GM18505 (cell line): ENCODE measurements around the gene FOXO1.

ENCODE experiments used
- ATAC-seq: cut with Tn5 transposase; IDR thresholded peaks from one replicate; pipeline ENCODE4 v1.9.1; 2021; ENCODE audit not compliant: unreplicated experiment
- POLR2A ChIP-seq: IDR thresholded peaks from 4 replicates; pipeline ENCODE4 v1.6.1; 2011; ENCODE audit warnings: borderline replicate concordance; ENCODE audit not compliant: insufficient read depth, insufficient read length; ENCODE audit errors: extremely low read depth

Gene FOXO1

DNA sequence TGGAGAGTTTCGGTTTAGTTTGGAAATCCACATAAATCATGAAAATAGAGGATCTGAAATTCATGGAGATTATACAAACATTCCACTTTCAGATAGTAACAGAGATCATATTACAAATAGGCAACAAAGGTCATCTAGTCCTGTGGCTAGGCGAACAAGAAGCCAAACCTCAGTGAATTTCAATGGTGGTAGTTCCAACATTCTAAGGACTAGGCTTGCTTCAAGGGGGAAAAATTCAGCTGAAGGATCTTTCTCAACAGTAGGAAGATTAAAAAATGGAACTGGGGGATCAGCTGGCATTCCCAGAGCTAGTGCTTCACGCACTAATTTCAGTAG, 47.0 kb downstream of the FOXO1 start:
- TF ChIP-seq POLR2A: no peak
- ATAC-seq: no peak

DNA sequence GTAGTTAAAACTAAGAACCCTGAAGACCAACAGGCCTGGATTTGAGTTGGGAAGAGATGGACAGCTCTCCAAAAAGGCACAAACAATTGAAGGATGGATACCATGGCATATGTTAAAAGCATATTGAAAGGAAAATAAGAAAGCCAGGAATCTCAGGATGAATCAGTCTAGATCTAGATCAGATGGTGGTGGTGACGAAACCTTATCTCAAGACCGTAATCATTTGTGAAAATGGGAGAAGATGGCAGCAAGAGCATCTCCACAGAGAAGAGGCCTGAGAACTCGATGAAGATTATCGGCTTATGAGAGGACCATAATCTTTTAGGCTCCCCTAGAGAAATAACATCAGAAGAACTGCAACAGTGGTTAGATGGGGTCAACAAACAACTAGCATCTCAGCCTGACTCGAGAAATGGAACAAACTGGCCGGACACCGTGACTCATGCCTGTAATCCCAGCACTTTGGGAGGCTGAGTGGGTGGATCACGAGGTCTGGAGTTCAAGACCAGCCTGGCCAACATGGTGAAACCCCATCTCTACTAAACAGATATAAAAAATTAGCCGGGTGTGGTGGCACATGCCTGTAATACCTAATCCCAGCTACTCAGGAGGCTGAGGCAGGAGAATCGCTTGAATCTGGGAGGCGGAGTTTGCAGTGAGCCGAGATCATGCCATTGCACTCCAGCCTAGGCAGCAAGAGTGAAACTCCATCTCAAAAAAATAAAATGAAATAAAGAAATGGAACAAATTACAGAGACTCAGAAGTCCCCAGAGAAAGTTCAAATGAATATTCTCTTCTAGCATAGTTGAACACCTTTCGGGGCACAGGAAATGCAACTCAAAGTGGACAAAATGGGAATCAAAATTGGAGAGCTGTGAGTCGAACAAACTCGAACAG, 47.6 kb downstream of the FOXO1 start:
- ATAC-seq: no peak
- TF ChIP-seq POLR2A: no peak

DNA sequence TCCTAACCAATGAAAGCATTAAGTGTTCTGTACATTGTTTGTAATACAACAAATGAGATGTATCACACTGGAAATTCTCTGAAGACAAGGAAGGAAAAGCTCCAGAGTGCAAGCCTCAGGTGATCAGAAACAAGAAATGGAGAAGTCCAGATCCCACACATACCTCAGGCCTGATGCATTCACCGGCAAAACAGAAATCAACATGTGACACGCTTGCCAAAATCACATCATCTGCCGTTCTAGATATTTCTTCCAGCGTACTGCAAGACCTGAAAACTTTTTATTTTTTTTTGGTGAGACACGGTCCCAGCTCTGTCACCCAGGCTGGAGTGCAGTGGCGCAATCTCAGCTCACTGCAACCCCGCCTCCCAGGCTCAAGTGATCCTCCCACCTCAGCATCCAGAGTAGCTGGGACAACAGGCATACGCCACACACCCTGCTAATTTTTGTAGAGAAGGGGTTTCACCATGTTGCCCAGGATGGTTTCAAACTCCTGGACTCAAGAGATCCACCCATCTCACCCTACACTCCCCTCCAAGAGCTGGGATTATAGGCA, 48.6 kb downstream of the FOXO1 start:
- TF ChIP-seq POLR2A: no peak
- ATAC-seq: no peak

DNA sequence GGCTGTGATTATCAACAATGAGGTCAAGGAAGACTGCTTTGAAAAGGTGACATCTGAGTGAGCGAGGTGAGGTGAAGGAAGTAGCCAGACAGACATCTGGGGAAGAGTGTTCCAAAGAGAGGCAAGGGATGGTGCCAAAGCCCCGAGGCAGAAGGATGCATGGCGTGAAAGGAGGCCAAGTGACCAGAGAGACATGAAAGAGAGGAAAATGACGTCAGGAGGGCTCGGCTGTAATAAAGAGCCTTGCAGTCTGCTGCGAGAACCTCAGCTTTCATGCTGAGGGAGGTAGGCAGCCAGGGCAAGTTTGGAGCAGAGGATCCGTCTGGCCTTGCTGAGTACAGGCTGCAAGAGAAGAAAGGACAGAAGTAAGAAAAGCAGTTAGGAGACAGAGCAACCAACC, 50.8 kb downstream of the FOXO1 start:
- no peak for TF ChIP-seq POLR2A
- ATAC-seq: no peak

DNA sequence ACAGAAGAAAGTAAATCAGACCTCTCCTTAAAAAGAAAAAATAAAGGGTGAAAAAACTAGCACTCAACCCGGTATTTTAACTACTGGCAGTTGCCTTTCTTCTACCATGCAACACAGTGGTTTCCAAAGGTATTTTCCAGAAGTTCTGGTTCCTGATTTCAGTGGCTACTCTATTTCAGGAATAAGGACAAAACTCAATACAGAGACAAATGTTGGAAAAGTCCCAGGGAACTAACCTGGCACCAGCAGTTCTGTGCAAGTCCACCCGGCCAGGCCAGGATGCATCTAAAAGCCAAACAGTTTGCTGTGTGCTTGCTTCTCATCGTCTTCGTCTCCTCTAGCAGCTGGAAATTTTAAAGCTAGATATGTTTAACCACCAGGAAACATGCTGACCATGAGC, 52.5 kb downstream of the FOXO1 start:
- ATAC-seq: no peak
- no peak for TF ChIP-seq POLR2A

DNA sequence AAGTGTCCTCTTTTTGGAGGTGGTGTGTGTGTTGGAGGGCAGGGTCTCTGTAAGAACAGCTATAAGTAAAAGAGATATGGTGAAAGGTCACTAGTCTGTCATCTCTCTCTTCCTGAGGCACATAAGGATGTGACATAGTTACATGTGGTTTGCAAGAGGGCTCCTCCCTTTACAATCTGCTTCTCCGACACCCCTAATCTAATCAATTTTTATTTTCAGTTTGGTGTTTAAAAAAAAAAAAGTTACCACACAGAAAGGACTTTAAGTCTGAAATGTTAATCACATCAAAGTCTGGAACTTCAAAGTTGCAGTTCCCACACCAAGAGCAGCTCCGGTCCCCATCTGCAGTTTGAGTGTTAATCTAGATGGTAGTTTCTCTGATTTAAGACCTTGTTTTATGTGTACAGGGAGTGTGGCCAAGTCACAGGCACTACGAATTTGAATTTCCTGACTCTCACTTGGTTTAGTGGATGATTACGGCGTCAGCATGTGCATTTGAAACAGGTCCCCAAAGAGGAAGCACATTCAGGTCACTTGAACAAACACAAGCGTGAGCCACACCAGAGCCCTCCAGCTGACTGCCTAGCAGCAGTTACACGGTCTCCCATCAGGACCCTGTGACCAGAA, 53.1 kb downstream of the FOXO1 start:
- TF ChIP-seq POLR2A: peak; percentile 28
- peak; percentile 79 for ATAC-seq

DNA sequence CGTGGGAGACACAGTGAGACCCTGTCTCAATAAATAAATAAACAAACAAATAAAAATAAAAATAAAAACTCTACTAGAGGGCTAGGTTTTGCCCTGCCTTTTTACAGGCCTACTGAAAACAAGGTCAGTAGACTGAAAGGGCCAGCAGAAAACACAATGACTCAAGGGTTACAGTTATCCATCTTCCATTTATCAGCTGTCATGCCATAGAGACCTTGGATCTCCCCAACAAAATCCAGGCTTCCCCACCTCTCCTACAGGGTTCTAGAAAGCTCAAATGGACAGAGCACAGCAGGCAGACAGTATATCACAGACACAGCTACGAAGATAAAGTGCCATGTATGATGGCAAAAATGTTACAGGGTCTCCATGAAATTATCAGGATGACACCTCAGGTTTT, 54.4 kb downstream of the FOXO1 start:
- TF ChIP-seq POLR2A: no peak
- ATAC-seq: no peak

DNA sequence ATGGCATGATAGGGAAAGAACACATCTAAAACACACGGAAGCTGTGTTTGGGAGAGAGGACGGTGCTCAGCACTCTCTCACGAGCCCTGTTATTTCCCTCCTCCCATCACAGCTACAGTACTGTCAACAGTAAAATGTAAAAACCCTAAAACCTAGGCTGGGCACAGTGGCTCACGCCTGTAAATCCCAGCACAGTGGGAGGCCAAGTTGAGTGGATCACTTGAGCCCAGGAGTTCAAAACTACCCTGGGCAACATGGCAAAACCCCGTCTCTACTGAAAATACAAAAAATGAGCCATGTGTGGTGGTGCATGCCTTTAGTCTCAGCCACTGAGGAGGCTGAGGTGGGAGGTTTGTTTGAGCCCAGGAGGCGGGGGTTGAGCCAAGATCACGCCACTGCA, 54.8 kb downstream of the FOXO1 start:
- no peak for TF ChIP-seq POLR2A
- no peak for ATAC-seq

DNA sequence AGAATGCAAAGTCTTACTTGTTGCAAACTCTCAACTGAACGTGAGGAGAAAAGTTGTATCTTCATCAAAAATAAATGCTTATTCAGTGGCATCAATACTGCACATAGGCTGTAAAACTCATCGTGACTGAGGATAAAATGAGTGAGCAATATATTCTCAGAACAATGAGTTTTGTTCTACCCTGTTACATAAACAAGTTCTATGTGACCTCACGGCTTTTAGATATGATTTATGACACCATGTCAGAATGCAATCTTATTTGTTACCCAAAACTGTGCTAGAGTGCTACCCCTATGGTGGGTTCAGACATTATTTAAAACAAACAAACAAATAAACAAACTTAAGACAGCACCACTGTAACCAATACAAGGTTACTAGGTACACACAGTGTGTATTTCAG, 55.4 kb downstream of the FOXO1 start:
- ATAC-seq: no peak
- TF ChIP-seq POLR2A: no peak

DNA sequence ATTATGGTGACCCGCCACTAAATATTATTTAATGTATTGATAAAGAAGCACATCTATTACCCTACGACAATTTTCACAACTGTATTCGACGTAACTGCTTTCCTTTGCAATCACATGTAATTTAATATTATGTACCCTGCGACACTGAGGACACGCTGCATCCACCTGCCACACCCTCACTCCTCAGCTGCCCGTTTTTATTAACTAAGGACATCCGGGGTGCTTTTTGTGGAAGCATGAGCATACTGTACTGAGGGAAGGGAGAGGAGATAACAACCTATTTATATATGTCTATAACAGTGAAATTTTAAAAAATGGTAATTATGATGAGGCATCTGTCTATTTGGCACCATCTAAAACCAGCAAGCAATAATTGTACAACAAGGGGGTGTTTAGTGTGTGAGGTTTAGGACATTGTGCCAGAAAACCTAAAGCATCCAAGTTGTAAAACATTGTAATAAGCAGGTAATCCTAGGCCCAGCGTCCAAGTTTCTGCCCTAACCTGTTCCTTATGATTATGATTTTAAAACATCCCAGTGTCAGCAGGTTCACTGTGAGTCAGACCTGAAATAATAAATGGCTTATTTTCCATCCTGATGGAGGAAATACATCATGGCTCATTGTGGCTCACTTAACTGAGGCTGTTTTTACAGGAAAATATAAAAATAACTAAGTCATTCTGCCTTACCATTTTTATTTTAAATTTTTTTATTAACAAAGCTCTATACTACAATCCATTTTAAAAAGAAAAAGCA, 56.3 kb downstream of the FOXO1 start:
- no peak for ATAC-seq
- no peak for TF ChIP-seq POLR2A

DNA sequence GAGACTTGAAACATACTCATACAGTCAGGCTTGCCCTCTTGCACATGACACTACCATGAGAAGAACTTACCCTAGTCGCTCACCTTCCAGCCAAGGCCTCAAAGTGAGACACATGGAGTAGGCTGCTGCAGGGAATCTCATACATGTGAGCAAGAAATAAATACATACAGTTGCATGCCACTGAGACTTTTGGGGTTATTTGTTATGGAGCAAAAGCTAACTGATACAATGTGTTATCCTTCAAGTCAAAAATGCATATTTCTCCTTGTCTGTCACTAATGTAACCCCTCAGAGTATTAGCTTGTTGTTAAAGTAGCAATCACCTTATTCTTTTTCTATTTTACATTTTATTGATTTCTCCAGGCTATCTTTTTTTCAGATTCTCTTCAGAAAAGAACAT, 58.1 kb downstream of the FOXO1 start:
- no peak for ATAC-seq
- TF ChIP-seq POLR2A: no peak

DNA sequence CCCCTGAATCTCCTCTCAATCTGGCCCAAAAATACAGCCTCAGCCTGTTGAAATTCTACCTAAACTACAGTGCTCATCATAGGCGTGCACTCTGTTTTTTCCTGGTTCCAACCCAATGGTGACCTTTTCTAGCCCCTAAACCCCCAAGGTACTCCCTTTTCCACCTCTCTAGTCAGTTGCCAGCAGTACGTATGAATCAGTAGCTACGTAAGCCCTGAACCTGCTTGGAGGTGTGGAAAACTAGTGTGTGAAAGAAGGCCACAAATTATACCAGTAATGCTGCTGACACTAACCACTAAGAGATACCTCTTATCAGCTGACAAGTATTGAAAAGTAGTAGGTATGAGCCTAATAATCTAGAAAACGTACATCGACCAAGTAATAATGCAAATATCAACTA, 60.9 kb downstream of the FOXO1 start:
- ATAC-seq: no peak
- no peak for TF ChIP-seq POLR2A

DNA sequence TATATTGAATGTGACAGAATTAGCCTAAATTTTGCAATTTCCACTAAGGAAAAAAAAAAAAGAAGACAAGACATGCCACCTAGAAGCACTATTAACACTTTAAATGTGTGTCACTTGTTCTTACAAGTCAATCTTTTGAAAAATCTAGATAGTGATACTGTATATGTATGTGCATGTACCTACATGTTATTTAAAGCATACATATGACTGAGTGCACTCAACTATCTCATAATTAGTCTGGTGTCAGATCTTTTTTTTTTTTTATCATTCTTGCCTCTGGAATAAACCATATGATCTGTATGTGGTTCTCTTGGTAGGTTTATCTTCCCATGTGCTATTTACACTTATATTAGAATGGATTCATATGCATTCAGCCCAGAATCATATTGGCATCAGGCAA, 62.3 kb downstream of the FOXO1 start:
- ATAC-seq: no peak

DNA sequence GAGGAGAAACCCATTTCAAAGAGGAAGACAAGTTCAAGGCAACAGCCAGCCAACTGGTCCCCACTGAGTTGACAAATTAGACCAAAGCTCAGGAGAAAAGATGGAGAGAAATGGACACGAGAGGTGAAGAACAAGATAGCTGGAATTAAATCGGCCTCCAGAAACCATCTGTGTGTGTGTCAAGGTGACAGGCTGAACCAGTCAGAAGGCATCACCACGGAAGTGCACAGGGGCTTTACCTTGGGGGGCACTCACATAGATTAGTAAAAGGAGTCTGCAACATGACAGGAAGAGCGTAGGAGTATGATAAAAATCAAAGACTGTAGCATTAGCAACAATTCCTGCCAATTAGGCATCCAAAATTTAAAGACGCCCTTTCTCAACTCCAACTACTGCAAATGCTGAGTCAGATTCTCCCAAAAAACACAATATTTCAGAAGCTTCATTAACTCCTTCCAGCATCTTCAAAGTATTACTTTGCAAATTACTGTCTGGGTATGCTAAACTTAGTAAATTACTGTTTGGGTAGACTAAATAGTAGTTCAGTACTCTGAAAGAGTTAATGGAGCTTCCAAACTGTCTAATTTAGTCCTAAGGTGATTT, 66.2 kb downstream of the FOXO1 start:
- ATAC-seq: no peak

More for the DNA sequence above, 62.3 kb downstream of the FOXO1 start:
- no peak for TF ChIP-seq POLR2A

DNA sequence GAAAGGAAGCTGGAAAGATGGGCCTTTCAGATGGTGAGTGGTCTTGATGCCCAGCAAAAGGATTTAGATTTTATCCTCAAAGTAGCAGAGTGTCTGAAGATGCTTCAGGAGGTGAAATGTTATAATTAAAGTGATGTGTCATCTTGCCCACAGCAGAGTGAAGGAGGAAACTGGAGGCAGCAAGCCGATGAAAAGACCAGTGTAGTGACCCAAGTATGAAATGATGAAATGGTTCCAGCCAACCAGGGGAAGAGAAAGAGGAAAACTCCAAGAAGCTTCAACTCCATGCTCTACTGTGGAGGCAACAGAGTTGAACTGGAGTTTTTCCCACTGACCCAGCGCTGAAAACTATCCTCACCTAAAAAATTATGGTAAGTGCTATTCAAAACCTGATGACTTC, 66.7 kb downstream of the FOXO1 start:
- ATAC-seq: no peak
- no peak for TF ChIP-seq POLR2A

More for the DNA sequence above, 66.2 kb downstream of the FOXO1 start:
- no peak for TF ChIP-seq POLR2A
